HG02885 (cell line): ENCODE measurements around the gene ABCA3.

Source experiments
- ATAC-seq: cut with Tn5 transposase; IDR thresholded peaks from one replicate; pipeline ENCODE4 v1.9.1; 2021; ENCODE audit warnings: mild to moderate bottlenecking; ENCODE audit not compliant: unreplicated experiment, poor library complexity

Gene ABCA3

GRCh38 chr16:2237493-2238149 lies 102.9 kb downstream of the ABCA3 start:
- ATAC-seq = no peak

- no peak for ATAC-seq
Measured at GRCh38 chr16:2237102-2237482, 103.4 kb downstream of the ABCA3 start.

GRCh38 chr16:2236337-2237101 lies 104.0 kb downstream of the ABCA3 start, which contains the start of gene DNASE1L2:
Gene DNASE1L2, plus strand, starts transcription at chr16:2236444. Its CDS starts 373 bp downstream, at chr16:2236817.
- no peak for ATAC-seq

GRCh38 chr16:2235695-2236336 lies 104.7 kb downstream of the ABCA3 start:
- ATAC-seq = no peak

GRCh38 chr16:2235234-2235651 lies 105.3 kb downstream of the ABCA3 start:
- no peak for ATAC-seq

GRCh38 chr16:2234813-2235170 lies 105.7 kb downstream of the ABCA3 start:
- ATAC-seq = no peak

GRCh38 chr16:2233872-2234812 lies 106.4 kb downstream of the ABCA3 start:
- no peak for ATAC-seq

GRCh38 chr16:2233046-2233775 lies 107.3 kb downstream of the ABCA3 start:
- no peak for ATAC-seq

GRCh38 chr16:2232094-2232990 lies 108.2 kb downstream of the ABCA3 start:
- no peak for ATAC-seq

- no peak for ATAC-seq
Measured at GRCh38 chr16:2231016-2231931, 109.3 kb downstream of the ABCA3 start.

GRCh38 chr16:2230376-2230775 lies 110.2 kb downstream of the ABCA3 start:
- no peak for ATAC-seq

GRCh38 chr16:2229632-2230250 lies 110.8 kb downstream of the ABCA3 start:
- no peak for ATAC-seq

GRCh38 chr16:2229091-2229490 lies 111.4 kb downstream of the ABCA3 start:
- no peak for ATAC-seq

- no peak for ATAC-seq
Measured at GRCh38 chr16:2228161-2228824, 112.2 kb downstream of the ABCA3 start.

- ATAC-seq = no peak
Measured at GRCh38 chr16:2226918-2227317, 113.6 kb downstream of the ABCA3 start.

- ATAC-seq = no peak
Measured at GRCh38 chr16:2226245-2226793, 114.2 kb downstream of the ABCA3 start.
